ENCODE data around the gene OR8K5. TPM values are rescaled to one million over a fixed set of nuclear protein-coding genes. Genes with fewer than 3 reads are reported as not detected.
"Not testable (repeated sequence)": the region's sequence is repeated elsewhere in the genome, so short reads cannot be mapped to it uniquely, and the experiment has no call there.

The OR8K5 gene
- total and polyA plus RNA-seq, 4 donors = not detected

DNA sequence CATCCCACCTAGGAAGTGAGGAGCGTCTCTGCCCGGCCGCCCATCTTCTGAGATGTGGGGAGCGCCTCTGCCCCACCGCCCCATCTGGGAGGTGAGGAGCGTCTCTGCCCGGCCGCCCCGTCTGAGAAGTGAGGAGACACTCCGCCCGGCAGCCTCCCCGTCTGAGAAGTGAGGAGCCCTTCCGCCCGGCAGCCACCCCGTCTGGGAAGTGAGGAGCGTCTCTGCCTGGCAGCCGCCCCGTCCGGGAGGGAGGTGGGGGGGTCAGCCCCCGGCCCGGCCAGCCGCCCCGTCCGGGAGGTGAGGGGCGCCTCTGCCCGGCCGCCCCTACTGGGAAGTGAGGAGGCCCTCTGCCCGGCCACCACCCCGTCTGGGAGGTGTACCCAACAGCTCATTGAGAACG, 16.4 kb downstream of the OR8K5 start:
- not testable (repeated sequence) for H3K9me3 ChIP-seq (ENCODE audit: control insufficient read depth in 4 of 4, low read length in 3 of 4); DNase-seq (ENCODE audit: low spot score); H3K9ac ChIP-seq (ENCODE audit: low read depth in 1 of 2, low read length in 2 of 2); H3K4me1 ChIP-seq (ENCODE audit: control insufficient read depth in 4 of 4, insufficient read depth in 4 of 4, low read length in 3 of 4); H3K36me3 ChIP-seq (ENCODE audit: control insufficient read depth in 4 of 4, insufficient read depth in 3 of 4, low read depth in 1 of 4, low read length in 3 of 4); H3K4me3 ChIP-seq (ENCODE audit: low read depth in 1 of 3, low read length in 3 of 3); H3K27me3 ChIP-seq (ENCODE audit: control insufficient read depth in 4 of 4, insufficient read depth in 4 of 4, low read length in 3 of 4); H3K27ac ChIP-seq (ENCODE audit: low read depth in 1 of 2, low read length in 2 of 2)
- 92% methylated on average over 30 of the region's 30 CpGs for WGBS

GRCh38 chr11:56140151-56140661, 19.9 kb downstream of the OR8K5 start, which contains the start of gene OR8J3:
OR8J3 (minus strand) TSS chr11:56140201; CDS start chr11:56137718, 2,483 bp downstream.
- Histone ChIP-seq H3K27ac (ENCODE audit: low read depth in 1 of 2, low read length in 2 of 2) (no peak within 1 kb of the TSS), H3K36me3 (ENCODE audit: control insufficient read depth in 4 of 4, insufficient read depth in 3 of 4, low read depth in 1 of 4, low read length in 3 of 4) (no peaks in the 10 kb centered on the region), H3K27me3 (ENCODE audit: control insufficient read depth in 4 of 4, insufficient read depth in 4 of 4, low read length in 3 of 4) (no peaks in the 10 kb centered on the region), H3K4me3 (ENCODE audit: low read depth in 1 of 3, low read length in 3 of 3) (no peak within 1 kb of the TSS), H3K9me3 (ENCODE audit: control insufficient read depth in 4 of 4, low read length in 3 of 4) (no peaks in the 10 kb centered on the region), H3K9ac (ENCODE audit: low read depth in 1 of 2, low read length in 2 of 2) (no peak within 1 kb of the TSS), H3K4me1 (ENCODE audit: control insufficient read depth in 4 of 4, insufficient read depth in 4 of 4, low read length in 3 of 4) (no peaks in the 10 kb centered on the region)
- TF ChIP-seq FOXA1 (IDR thresholded peaks at IDR 0.05) = no peak
- TF ChIP-seq, protein P1, sequence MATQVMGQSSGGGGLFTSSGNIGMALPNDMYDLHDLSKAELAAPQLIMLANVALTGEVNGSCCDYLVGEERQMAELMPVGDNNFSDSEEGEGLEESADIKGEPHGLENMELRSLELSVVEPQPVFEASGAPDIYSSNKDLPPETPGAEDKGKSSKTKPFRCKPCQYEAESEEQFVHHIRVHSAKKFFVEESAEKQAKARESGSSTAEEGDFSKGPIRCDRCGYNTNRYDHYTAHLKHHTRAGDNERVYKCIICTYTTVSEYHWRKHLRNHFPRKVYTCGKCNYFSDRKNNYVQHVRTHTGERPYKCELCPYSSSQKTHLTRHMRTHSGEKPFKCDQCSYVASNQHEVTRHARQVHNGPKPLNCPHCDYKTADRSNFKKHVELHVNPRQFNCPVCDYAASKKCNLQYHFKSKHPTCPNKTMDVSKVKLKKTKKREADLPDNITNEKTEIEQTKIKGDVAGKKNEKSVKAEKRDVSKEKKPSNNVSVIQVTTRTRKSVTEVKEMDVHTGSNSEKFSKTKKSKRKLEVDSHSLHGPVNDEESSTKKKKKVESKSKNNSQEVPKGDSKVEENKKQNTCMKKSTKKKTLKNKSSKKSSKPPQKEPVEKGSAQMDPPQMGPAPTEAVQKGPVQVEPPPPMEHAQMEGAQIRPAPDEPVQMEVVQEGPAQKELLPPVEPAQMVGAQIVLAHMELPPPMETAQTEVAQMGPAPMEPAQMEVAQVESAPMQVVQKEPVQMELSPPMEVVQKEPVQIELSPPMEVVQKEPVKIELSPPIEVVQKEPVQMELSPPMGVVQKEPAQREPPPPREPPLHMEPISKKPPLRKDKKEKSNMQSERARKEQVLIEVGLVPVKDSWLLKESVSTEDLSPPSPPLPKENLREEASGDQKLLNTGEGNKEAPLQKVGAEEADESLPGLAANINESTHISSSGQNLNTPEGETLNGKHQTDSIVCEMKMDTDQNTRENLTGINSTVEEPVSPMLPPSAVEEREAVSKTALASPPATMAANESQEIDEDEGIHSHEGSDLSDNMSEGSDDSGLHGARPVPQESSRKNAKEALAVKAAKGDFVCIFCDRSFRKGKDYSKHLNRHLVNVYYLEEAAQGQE (IDR thresholded peaks at IDR 0.05) = no peak
- TF ChIP-seq YY1 (IDR thresholded peaks at IDR 0.05) = no peak
- TF ChIP-seq FOXA2 (IDR thresholded peaks at IDR 0.05) = no peak
- TF ChIP-seq RXRA (IDR thresholded peaks at IDR 0.05) = no peak
- no peak for TF ChIP-seq HNF4A (conservative IDR thresholded peaks at IDR 0.05)
- DNase-seq (ENCODE audit: low spot score) = no peak

- no peaks in the 10 kb centered on the region for H3K36me3 ChIP-seq (ENCODE audit: control insufficient read depth in 4 of 4, insufficient read depth in 3 of 4, low read depth in 1 of 4, low read length in 3 of 4)
- H3K4me3 ChIP-seq (ENCODE audit: low read depth in 1 of 3, low read length in 3 of 3) = no peak within 1 kb of the TSS
- H3K4me1 ChIP-seq (ENCODE audit: control insufficient read depth in 4 of 4, insufficient read depth in 4 of 4, low read length in 3 of 4) = no peaks in the 10 kb centered on the region
- no peak within 1 kb of the TSS for H3K9ac ChIP-seq (ENCODE audit: low read depth in 1 of 2, low read length in 2 of 2)
- DNase-seq (ENCODE audit: low spot score) = no peak
- H3K9me3 ChIP-seq (ENCODE audit: control insufficient read depth in 4 of 4, low read length in 3 of 4) = no peaks in the 10 kb centered on the region
- no peak within 1 kb of the TSS for H3K27ac ChIP-seq (ENCODE audit: low read depth in 1 of 2, low read length in 2 of 2)
- TF ChIP-seq, protein P1 (IDR thresholded peaks at IDR 0.05) = no peak
- TF ChIP-seq GABPA (IDR thresholded peaks at IDR 0.05 in 1 of 2, conservative IDR thresholded peaks at IDR 0.05 in 1 of 2) = no peak
- TF ChIP-seq JUND (IDR thresholded peaks at IDR 0.05) = no peak
- no peak for TF ChIP-seq FOXA1 (IDR thresholded peaks at IDR 0.05)
- no peak for TF ChIP-seq RAD21 (IDR thresholded peaks at IDR 0.05)
- TF ChIP-seq FOXA2 (IDR thresholded peaks at IDR 0.05) = no peak
- TF ChIP-seq HNF4G (IDR thresholded peaks at IDR 0.05) = no peak
- TF ChIP-seq HNF4A (conservative IDR thresholded peaks at IDR 0.05) = no peak
- TF ChIP-seq ZBTB33 (IDR thresholded peaks at IDR 0.05) = no peak
- TF ChIP-seq, protein P2, sequence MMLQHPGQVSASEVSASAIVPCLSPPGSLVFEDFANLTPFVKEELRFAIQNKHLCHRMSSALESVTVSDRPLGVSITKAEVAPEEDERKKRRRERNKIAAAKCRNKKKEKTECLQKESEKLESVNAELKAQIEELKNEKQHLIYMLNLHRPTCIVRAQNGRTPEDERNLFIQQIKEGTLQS (IDR thresholded peaks at IDR 0.05) = no peak
- TF ChIP-seq TAF1 (conservative IDR thresholded peaks at IDR 0.05) = no peak
- TF ChIP-seq, protein P3, sequence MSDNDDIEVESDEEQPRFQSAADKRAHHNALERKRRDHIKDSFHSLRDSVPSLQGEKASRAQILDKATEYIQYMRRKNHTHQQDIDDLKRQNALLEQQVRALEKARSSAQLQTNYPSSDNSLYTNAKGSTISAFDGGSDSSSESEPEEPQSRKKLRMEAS (IDR thresholded peaks at IDR 0.05) = no peak
- no peaks in the 10 kb centered on the region for H3K27me3 ChIP-seq (ENCODE audit: control insufficient read depth in 4 of 4, insufficient read depth in 4 of 4, low read length in 3 of 4)
- WGBS = 73% methylated on average over 6 of the region's 6 CpGs
These were observed 38.0 kb downstream of the OR8K5 start, which contains the start of gene OR8H3 for GRCh38 chr11:56122073-56122472. OR8H3 (plus strand) TSS chr11:56122373; CDS start chr11:56122373, 0 bp downstream.

All from liver (tissue), 9 donors.